Neural progenitor cell (in vitro differentiated cells): Measurements from ENCODE around the gene NDEL1.

Source experiments
- EZH2 ChIP-seq: fragments of 200-600 bp; sonication (generic); IDR thresholded peaks from 2 replicates; pipeline ENCODE4 v1.6.1; 2017; ENCODE audit warnings: antibody characterized with exemption, mild to moderate bottlenecking, moderate library complexity
- EZH2phosphoT487 ChIP-seq: fragments of 200-600 bp; sonication (generic); IDR thresholded peaks from 2 replicates; pipeline ENCODE4 v1.6.1; 2017; ENCODE audit warnings: antibody characterized with exemption
- TF ChIP-seq, protein P1 (sequence below): fragments of 200-600 bp; sonication (generic); IDR thresholded peaks from 2 replicates; pipeline ENCODE4 v1.5.1; 2017; ENCODE audit warnings: antibody characterized with exemption, mild to moderate bottlenecking

DNA sequence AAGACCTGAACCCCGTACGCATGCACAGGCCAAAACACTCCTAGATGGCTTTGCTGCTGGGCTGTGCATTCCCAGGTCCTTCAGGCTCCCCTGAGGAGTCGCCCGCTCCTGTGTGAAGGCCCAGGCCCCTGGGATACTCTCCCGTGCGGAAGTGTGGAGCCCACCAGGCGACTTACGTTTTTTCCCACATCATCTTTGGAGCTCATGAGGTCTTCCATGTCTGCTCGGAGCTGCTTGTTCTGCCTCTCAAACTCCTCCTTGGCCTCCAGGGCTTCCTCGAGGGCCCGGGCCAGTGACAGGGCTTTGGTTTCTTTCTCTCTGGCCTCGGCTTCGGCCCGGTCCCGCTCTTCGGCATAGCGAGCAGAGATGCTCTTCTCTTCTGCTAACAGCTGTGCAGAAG is 56.4 kb downstream of the NDEL1 start:
- TF ChIP-seq EZH2phosphoT487 (no peak), EZH2 (no peak)
- TF ChIP-seq, protein P1, sequence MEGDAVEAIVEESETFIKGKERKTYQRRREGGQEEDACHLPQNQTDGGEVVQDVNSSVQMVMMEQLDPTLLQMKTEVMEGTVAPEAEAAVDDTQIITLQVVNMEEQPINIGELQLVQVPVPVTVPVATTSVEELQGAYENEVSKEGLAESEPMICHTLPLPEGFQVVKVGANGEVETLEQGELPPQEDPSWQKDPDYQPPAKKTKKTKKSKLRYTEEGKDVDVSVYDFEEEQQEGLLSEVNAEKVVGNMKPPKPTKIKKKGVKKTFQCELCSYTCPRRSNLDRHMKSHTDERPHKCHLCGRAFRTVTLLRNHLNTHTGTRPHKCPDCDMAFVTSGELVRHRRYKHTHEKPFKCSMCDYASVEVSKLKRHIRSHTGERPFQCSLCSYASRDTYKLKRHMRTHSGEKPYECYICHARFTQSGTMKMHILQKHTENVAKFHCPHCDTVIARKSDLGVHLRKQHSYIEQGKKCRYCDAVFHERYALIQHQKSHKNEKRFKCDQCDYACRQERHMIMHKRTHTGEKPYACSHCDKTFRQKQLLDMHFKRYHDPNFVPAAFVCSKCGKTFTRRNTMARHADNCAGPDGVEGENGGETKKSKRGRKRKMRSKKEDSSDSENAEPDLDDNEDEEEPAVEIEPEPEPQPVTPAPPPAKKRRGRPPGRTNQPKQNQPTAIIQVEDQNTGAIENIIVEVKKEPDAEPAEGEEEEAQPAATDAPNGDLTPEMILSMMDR: no peak
